Measurements from ENCODE around the gene OLIG2. TPM values are rescaled to one million over a fixed set of nuclear protein-coding genes. Genes with fewer than 3 reads are reported as not detected.

The OLIG2 gene
- total RNA-seq = not detected

- Histone ChIP-seq H3K9me3 (no peaks in the 10 kb centered on the region), H3K36me3 (no peaks in the 10 kb centered on the region), H3K27ac (no peak within 1 kb of the TSS), H3K4me3 (peak within 1 kb of the TSS in 1 of 3 donors; percentile 39), H3K4me1 (peaks cover 0 to 5% of the 10 kb centered on the region in 2 donors), H3K27me3 (peaks cover 6 to 98% of the 10 kb centered on the region in 2 donors)
- no peak for DNase-seq (ENCODE audit: low spot score in 2 of 2)
- TF ChIP-seq CTCF (IDR thresholded peaks at IDR 0.05) (no peak), POLR2AphosphoS5 (IDR thresholded peaks at IDR 0.05) (no peak), POLR2A (IDR thresholded peaks at IDR 0.05) (no peak)
- intact Hi-C loops (cut with DNase I; ENCODE audit: low total_unique reads) = no loop called here
These were observed at the start of gene OLIG2 for GRCh38 chr21:33025489-33026442. OLIG2 (plus strand) TSS chr21:33025935; CDS start chr21:33026863, 928 bp downstream.

GRCh38 chr21:32976791-32977190 lies 48.9 kb upstream of the OLIG2 start:
- no peak overlapping the region for H3K27ac ChIP-seq
- intact Hi-C loops (cut with DNase I; ENCODE audit: low total_unique reads) = no loop called here
- TF ChIP-seq CTCF (IDR thresholded peaks at IDR 0.05) = no peak
- TF ChIP-seq POLR2A (IDR thresholded peaks at IDR 0.05) = no peak
- no peak for TF ChIP-seq POLR2AphosphoS5 (IDR thresholded peaks at IDR 0.05)
- no peaks in the 10 kb centered on the region for H3K9me3 ChIP-seq
- H3K27me3 ChIP-seq = peaks cover 0 to 14% of the 10 kb centered on the region in 2 donors
- no peaks in the 10 kb centered on the region for H3K36me3 ChIP-seq
- H3K4me1 ChIP-seq = no peaks in the 10 kb centered on the region
- no peak for DNase-seq (ENCODE audit: low spot score in 2 of 2)
- no peak overlapping the region for H3K4me3 ChIP-seq

GRCh38 chr21:32977216-32977615 lies 48.5 kb upstream of the OLIG2 start:
- no peak for TF ChIP-seq CTCF (IDR thresholded peaks at IDR 0.05)
- TF ChIP-seq POLR2A (IDR thresholded peaks at IDR 0.05) = no peak
- TF ChIP-seq POLR2AphosphoS5 (IDR thresholded peaks at IDR 0.05) = no peak
- no peaks in the 10 kb centered on the region for H3K4me1 ChIP-seq
- intact Hi-C loops (cut with DNase I; ENCODE audit: low total_unique reads) = no loop called here
- H3K9me3 ChIP-seq = no peaks in the 10 kb centered on the region
- no peak for DNase-seq (ENCODE audit: low spot score in 2 of 2)
- H3K27me3 ChIP-seq = peaks cover 0 to 15% of the 10 kb centered on the region in 2 donors
- no peak overlapping the region for H3K27ac ChIP-seq
- no peaks in the 10 kb centered on the region for H3K36me3 ChIP-seq
- H3K4me3 ChIP-seq = no peak overlapping the region

GRCh38 chr21:32978331-32979270 lies 47.1 kb upstream of the OLIG2 start:
- H3K4me1 ChIP-seq = no peaks in the 10 kb centered on the region
- no peak for DNase-seq (ENCODE audit: low spot score in 2 of 2)
- H3K9me3 ChIP-seq = no peaks in the 10 kb centered on the region
- H3K36me3 ChIP-seq = no peaks in the 10 kb centered on the region
- TF ChIP-seq POLR2A (IDR thresholded peaks at IDR 0.05) = no peak
- no peak for TF ChIP-seq POLR2AphosphoS5 (IDR thresholded peaks at IDR 0.05)
- no peak for TF ChIP-seq CTCF (IDR thresholded peaks at IDR 0.05)
- no peak overlapping the region for H3K27ac ChIP-seq
- intact Hi-C loops (cut with DNase I; ENCODE audit: low total_unique reads) = no loop called here
- peaks cover 0 to 21% of the 10 kb centered on the region in 2 donors for H3K27me3 ChIP-seq
- H3K4me3 ChIP-seq = no peak overlapping the region
